GM18868 (cell line): ENCODE data around the gene CNOT10.
"Not testable (repeated sequence)": the region's sequence is repeated elsewhere in the genome, so short reads cannot be mapped to it uniquely, and the experiment has no call there.

Experiments used
- ATAC-seq: cut with Tn5 transposase; IDR thresholded peaks from one replicate; pipeline ENCODE4 v1.9.1; 2021; ENCODE audit warnings: mild to moderate bottlenecking, moderate library complexity; ENCODE audit not compliant: unreplicated experiment

Gene CNOT10

DNA sequence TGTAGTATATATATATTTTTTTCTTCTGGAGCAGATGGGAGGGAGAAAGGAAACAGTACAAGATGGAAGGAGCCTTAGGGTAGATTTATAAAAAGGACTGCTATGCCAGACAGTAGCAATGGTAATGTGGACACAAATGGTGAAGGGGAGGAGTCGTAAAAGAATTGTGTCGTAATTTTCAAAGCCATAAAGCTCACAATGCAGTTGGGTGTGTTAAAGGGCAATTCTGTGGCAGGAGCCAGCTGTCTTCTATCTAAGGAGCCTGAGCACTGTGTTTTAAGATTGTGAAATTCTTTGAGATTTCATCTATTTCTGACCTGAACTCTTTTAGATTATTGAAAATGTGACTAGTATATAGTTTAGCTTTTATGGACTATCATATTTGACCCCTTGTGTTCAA is 58.9 kb downstream of the CNOT10 start:
- no peak for ATAC-seq

DNA sequence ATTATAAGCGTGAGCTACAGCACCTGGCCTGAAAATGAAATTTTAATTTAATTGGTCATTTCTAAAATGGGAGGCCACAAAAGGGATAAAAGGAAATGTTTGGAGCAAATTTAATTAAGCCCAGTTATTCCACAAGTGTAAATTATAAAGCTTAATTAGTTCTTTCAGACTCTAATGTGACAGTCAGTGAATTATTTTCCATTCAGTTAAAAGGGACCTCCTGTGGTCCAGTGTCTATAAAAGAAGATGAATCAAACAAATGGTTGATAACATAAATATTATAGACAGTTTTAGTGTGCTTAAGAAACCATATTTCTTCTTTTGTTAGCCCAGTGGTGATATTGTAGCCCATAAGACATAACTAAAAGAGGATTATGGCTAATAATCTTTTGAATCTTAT is 66.4 kb downstream of the CNOT10 start:
- no peak for ATAC-seq

DNA sequence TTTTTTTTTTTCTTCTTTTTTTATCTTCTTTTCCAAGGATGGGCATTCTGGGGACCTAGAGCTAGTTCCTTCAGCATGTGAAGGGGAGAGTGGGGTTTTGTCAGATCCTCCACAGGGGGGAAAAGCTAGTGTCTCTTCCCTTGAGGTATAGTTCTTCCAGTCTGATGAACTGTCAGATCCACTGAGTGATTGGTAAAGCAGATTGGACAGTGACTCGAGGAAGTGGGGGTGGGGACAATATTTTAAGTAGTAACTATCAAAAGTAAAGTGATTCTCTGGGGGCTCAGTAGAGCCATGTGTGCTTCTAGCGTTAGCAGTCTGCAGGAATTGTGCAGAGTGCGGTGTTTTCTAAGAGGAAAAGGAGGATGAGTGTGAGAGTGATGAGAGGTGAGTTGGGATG is 70.8 kb downstream of the CNOT10 start:
- ATAC-seq = no peak

DNA sequence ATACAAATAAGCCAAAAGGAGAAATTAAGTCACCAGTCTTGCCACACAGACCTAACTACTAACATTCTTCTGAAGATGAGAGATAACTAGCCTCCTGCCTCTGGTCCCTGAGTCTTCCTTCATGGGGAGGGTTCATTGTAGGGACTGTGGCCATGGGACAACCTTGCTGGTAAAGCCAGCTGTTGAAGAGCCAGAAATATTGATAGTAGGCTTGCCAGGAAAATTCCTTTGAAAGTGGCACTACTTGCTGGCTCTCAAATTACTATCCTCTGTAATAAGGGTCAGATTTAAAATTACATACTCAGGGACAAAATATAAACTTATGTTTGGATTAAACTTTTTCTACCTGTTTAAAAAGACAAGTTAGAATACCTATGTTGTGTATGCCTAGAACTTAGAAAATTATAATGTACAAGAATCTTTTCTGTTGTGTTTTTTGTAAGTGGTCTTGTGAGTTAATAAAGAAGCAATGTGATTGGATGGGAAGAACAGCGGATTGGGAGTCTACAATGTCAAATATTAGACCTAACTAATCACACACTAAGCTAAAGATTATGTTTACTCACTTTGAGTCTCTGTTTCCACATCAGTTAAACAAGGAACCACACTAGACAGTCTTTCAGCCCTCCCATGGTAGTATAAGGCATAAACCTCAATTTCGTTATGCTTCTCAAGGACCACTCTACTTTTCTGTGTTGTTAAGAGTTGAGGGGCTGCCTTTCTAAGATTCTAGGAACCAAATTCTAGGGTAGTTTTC is 72.8 kb downstream of the CNOT10 start:
- no peak for ATAC-seq

DNA sequence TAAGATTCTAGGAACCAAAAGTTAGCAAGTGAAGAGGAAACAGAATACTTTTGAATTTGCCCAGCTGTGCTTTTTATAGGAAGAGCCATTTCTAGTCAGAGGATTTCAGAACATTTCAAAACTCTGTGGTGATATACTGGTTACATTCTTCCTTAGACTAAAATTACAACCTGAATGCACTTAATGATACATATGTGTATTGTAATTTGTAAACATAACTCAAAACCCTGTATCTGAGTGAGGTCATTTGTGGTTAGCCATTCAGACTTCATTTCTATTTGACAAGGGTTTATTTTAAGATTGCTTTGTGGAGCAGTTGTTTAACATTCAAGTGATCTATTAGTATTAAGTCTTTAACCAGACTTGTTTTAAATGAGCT is 73.4 kb downstream of the CNOT10 start:
- no peak for ATAC-seq

DNA sequence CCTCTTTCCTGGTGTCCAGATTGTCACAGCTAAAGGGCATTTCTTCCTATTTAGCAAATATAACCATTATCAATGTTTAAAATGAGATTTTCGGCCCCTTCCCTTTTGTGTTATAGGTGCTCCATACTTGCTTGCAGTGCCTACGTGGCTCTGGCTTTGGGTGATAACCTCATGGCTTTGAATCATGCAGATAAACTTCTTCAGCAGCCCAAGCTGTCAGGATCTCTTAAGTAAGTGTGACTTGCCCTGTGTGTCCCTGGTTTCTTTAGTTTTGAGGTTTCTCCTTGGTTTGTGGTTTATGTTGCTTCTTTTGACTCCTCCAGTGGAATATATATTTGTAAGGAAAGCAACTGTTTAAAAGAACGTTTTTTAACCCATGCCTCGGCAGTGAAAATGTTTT is 74.4 kb downstream of the CNOT10 start:
- no peak for ATAC-seq

DNA sequence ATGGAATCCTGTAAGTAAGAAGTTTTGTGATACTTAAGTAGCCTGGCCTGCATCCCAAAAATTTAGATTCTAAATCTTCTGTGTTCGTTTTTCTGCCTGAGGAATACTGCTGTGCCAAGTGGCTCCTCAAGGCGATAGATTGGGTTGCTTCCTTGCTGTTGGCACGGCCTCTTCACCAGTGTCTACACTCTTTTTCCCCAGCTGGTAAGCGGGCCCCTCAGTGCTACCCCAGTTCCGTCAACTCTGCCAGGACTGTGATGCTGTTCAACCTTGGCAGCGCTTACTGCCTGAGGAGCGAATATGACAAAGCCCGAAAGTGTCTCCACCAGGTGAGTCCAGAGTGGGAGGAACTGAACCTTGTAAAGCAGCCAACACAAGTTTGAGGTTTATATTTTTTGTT is 79.5 kb downstream of the CNOT10 start:
- no peak for ATAC-seq

DNA sequence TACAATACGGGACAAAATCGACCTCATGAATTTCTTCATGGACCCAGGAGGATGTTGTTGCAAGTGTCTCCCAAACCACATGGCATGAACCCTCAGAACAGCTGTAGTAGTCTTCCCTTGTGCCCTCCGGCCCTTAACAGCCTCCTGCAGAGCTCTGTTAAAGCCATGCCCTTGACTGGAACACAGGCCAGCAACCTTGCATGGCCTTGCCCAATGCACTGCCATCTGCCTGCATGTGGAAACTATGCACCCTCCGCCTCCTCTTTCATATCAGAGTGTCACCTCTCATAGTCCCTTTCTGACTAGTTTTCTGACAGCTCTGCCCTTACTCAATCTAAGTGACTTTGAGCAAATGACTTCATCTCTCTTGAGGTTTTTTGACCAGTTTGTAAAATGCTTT is 93.4 kb downstream of the CNOT10 start:
- no peak for ATAC-seq

DNA sequence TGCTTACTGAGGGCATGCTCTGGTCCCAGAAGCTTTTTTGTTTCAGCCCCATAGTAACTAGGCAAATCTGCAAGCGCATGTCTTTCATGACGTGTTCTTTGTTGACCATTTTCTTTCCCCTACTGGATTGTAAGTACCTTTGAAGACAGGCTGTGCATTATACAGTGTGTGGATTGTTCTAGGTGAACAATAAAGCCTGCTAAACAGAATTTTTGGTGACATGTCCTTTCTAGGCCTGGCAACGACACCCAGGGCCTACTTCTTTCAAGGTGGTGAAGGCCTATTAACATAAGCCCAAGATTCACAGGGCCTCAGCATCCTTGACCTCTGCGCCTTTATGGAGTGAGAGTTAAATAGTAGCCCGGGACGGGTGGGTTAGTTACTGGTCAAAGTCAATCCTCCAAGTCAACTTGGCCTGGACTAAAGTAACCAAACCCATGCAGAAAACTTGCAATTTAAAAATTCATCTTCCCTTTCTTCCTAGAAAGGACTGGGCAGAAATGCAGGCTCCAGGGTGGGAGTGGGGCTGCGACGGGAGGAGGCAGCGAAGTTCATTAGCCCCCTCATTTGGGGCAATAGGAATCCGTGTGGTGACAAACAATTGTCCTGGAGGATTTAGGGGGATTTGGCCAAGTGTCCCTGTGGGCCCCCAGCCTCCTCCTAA is 95.2 kb downstream of the CNOT10 start:
- no peak for ATAC-seq

DNA sequence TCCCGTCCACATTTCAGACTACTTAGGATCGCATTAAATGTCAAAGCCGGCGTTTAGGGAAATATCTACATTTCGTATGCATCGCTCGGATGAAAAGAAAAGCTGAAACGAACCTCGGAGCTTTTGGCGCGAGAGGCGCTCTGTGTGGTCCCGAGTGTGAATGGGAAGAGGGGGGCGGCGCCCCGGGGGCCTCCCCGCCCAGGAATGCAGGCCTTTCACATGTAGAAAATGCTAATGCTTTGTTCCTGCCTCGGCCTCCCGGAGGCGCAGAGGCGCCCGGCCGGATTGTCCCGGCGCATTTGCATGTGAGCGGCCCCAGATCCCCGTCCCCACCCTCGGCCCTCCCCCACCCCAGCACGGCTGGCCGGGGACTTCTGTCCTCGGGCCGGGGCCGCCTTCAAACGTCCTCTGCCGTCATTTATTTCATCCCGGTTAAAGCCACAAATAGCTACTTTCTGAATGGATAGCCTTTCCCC is 95.8 kb downstream of the CNOT10 start:
- ATAC-seq = peak; percentile 26

DNA sequence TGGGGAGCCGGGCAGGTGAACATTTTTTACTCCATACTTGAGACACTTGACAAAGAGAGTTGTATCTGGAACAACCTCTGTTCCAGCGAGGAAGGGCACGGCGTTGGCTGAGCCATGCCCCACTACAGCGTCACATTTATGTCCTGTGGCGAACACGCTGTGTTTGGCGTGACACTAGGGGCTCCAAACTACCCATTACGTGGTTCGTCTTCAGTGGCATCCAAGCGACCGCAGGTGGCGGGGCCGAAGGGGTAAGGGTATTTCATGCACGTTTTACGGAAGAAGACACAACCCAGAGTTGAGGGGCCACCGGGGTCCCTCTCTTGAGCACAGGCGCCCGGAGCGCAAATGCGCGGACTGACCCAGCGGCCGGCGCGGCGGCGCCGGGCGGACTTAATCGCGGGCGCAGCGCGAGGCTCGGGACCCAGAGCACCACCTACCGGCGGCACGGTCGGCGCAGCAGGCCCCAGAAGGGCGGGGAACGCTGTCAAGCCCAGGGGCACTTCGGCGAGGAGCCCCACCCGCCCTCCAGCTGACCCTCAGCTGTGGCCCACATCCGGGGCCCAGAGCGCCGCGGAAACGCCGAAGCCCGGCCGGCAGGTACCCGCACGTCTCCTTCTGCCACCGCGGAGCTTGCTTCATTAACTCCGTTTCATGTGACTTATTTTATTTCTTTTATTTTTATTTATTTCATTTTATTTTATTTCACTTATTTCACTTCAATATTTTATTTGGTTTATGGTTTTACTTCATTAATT is 96.4 kb downstream of the CNOT10 start:
- ATAC-seq = peak; percentile 96

DNA sequence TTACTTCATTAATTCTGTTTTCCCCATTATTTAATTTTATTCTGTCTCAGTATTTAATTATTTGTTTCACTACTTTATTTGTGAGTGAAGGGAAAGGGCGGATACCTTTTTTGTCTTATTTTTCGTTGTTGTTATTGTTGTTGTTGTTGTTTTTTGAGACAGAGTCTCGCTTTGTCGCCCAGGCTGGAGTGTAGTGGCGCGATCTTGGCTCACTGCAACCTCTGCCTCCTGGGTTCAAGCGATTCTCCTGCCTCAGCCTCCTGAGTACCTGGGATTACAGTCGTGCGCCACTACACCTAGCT is 96.9 kb downstream of the CNOT10 start:
- ATAC-seq = not testable (repeated sequence)

DNA sequence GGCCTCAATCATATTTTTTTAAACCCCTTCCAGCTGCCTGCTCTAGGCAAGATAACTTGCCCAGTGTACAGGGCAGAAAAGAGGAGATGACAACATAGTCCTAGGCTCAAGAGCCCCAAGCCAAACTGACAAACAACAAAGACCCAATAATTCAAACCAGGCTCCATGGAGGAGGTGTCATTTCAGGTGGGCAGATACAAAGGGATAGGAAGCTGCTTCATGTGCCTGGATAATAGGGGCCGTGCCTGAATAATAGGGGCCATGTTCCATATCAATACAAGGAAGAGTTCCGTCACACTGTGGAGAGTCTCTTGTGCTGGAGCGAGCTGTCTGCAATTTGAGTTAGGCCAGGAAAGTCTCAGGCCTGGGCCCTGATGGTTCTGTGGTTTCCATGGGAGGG is 97.4 kb downstream of the CNOT10 start:
- no peak for ATAC-seq

DNA sequence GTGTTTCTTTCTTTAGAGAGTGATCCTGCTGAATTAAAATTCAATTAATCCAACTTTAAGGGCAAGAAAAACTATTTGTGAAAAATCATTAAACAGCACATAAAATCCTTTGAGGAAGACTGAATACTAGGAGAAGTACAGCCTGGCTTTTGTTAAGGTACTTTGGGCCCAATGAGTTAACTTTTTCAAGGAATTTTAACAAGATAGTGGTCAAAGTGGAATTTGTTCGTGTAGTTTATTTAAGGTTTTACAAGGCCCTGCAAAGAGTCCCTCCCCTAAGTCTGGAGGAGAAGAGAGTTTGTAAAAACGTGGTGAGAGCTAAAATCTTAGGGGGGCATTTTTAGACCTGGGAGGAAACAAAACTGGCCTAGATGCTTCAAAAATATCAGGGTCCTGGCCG is 106.8 kb downstream of the CNOT10 start:
- ATAC-seq = no peak

DNA sequence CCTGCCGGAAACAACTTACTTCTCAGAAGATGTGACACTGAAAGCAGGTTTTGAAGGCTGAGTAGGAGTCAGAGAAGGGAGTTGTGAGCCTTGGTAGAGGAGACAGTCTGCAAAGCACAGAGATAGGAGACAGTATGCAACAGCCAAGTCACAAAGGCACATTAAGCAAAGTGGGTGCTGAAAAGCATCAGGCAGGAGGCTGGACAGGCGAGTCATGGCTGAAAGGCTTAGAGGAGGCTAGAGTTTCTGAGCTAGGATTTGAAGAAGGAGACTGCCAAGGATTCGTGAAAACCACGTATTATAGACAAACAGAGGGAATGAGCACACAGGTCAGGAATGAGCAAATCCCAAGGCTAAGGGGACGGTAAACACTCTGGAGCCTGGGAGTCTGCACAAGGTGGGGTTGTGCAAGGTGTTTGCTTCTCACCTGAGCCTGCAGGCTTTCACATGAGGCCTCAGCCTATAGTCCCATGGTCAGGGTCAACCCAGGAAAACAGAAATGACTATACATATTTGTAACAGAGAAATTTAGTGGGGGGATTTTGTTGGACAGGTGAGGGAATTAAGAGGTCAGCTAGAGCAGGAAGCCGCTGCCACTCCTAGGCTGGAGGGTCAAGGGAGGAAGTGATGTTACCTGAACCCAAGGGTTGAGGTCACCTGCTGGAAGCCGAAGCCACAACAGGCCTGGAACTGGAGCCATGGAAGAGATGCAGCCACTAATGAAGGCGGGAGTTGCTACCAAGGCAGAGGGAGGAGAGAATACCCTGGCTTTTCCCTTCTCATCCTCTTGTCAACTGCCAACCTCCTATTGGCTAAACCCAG is 109.7 kb downstream of the CNOT10 start:
- no peak for ATAC-seq

DNA sequence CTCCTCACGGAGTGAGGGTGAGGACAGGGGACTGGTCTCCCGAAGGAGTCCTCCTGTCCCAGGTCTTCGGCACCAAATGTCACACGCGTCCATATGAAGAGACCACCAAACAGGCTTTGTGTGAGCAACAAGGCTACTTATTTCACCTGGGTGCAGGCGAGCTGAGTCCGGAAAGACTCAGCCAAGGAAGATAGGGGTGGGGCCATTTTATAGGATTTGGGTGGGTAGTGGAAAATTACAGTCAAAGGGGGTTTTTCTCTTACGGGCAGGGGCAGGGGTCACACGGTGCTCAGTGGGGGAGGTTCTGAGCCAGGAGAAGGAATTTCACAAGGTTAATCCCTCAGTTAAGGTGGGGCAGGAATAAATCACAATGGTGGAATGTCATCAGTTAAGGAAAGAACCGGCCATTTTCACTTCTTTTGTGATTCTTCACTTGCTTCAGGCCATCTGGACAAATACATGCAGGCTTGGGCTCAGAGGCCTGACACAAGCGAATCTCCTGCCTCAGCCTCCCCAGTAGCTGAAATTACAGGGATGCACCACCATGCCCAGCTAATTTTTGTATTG is 111.5 kb downstream of the CNOT10 start:
- ATAC-seq = not testable (repeated sequence)

DNA sequence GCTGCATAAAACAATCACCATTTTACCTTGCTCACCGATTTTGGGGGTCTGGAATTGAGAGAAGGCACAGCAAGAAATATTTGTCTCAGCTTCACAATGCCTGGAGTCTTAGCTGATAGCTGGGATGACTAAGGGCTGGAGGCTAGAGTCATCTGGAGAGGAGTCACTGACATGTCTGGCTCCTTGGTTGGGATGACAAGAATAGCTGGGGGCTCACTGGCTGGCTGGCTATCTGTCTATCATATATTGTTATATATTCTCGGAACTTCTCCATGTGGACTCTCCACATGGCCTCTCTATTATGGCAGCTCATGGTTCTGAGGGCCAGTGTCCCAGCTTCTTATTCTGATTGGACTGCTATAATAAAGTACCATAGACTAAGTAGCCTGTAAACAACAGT is 112.8 kb downstream of the CNOT10 start:
- ATAC-seq = no peak

DNA sequence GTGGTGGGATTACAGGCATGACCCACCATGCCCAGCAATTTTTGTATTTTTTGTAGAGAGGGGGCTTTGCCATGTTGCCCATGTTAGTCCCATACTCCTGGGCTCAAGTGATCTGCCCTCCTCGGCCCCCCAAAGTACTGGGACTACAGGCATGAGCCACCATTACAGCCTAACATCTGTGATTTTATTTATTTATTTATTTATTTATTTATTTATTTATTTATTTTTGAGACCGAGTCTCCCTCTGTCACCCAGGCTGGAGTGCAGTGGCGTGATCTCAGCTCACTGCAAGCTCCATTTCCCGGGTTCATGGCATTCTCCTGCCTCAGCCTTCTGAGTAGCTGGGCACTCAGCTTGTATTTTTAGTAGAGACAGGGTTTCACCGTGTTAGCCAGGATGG is 116.5 kb downstream of the CNOT10 start:
- not testable (repeated sequence) for ATAC-seq

DNA sequence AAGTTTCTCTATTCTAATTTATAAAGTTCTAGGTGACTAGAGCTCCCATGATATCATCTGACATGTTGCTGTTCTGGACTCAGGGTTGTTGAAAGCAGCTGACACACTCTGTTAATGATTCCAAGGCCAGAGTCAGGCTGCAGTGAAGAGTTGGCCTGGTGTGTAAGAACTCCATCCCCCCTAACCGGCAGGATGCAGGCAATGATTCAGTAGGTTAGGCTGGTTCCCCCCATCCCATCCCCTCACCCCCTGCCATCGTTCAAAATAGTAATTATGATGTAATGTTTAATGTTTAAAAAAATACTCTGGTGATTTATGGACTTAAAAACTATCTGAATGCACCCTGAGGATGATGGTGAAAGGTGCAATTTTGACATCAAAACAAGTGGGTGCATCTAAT is 128.2 kb downstream of the CNOT10 start:
- ATAC-seq = no peak

DNA sequence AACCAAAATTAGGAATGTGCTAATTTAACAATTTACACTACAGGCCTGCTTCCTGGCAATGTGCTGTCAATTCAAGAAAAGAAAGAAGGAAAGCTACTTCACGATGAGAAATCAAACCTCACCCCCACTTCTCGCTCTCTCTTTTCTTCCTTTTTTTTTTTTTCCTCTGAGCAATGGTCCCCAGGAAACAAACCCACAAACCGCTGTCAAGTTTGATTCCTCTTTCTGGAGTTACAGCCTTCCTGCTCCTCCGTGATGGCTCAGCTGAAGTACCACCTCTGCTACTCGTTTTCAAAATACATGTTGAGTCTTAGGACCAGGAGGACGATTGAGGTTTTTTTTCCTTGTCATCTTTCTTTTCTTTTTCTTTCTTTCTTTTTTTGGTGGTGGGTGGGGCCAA is 129.4 kb downstream of the CNOT10 start:
- no peak for ATAC-seq
